Measurements from ENCODE around the gene GRK5.

Gene GRK5

DNA sequence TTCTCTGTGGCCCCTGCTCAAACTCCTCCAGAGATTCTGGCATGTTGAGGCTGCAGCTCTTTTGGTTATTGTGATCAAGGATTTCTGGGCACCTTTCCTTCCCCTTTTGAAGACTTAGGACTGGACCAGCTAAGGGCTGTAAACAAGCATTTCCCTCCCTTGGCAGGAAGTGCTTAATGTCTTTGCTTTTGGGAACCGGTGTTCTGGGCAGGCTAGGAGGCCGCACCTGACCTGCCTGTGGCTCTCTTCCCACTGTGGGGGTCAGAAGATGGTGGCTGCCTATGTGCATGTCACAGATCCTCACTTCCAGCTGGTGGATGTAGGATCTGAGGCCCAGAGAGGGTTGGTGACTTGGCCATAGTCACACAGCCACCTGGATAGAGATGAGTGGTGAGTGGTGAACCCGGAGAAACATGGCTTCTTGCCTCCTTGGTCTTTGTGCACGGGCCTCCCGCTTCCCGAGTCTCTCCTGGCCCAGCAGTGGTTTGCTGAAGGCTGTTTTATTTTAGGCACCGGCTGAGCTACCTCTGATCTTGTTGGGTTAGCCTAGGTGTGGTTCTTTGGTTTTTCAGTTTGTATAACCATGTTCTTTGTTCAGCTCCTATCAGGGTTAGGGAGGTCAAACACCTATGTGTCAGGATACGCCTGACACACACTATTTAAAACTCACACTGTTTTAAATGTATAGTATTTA lies 82.0 kb downstream of the GRK5 start:
- TF ChIP-seq, protein P1, sequence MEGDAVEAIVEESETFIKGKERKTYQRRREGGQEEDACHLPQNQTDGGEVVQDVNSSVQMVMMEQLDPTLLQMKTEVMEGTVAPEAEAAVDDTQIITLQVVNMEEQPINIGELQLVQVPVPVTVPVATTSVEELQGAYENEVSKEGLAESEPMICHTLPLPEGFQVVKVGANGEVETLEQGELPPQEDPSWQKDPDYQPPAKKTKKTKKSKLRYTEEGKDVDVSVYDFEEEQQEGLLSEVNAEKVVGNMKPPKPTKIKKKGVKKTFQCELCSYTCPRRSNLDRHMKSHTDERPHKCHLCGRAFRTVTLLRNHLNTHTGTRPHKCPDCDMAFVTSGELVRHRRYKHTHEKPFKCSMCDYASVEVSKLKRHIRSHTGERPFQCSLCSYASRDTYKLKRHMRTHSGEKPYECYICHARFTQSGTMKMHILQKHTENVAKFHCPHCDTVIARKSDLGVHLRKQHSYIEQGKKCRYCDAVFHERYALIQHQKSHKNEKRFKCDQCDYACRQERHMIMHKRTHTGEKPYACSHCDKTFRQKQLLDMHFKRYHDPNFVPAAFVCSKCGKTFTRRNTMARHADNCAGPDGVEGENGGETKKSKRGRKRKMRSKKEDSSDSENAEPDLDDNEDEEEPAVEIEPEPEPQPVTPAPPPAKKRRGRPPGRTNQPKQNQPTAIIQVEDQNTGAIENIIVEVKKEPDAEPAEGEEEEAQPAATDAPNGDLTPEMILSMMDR (IDR thresholded peaks at IDR 0.05; ENCODE audit: low read depth, low read length): no peak
- H3K4me1 ChIP-seq: no peaks in the 10 kb centered on the region
- DNase-seq: no peak

DNA sequence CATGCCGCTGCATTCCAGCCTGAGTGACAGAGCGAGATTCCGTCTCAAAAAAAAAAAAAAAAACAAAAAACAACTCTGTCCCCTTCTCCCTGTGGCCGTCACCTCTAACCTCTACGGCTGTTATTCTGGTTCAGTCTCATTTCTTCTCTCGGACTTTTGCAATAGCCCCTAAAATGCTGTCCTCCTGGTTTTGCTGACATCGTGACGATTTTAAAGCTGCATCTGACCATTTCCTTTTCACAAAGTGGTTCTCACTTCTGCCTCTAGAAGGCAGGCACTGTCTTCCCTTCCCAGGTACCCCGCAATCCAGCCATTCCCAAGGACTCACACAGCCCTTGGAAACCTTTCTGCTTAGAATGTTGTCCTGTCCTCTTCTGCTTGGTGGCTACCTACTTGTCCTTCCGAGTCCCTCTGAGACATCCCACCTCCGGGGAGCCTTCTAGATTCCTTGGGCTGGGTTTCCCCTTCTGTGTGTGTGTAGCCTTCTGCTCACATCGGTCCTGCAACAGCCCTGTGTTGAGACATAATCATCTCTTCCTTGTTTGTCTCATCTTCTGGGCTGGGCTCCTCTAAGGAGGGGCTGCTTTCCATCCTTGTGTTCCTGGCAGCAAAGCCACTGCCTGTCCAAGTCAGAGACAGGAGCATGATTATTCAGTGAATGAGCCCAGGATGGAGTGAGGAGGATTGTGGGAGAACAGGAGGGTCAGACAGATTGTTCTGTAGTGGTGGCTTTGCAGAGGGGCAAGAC lies 83.1 kb downstream of the GRK5 start:
- Histone ChIP-seq H3K4me3 (ENCODE audit: low read depth, low read length) (no peak overlapping the region), H3K9me3 (no peaks in the 10 kb centered on the region), H3K4me1 (no peaks in the 10 kb centered on the region), H3K27me3 (no peaks in the 10 kb centered on the region), H3K36me3 (no peaks in the 10 kb centered on the region)
- no peak for DNase-seq
- TF ChIP-seq, protein P1 (IDR thresholded peaks at IDR 0.05; ENCODE audit: low read depth, low read length): peak; percentile 12; the same call in 1 of the 2 replicates

More for the DNA sequence above, 82.0 kb downstream of the GRK5 start:
- Histone ChIP-seq H3K4me3 (ENCODE audit: low read depth, low read length) (no peak overlapping the region), H3K36me3 (no peaks in the 10 kb centered on the region), H3K9me3 (no peaks in the 10 kb centered on the region), H3K27me3 (no peaks in the 10 kb centered on the region)

DNA sequence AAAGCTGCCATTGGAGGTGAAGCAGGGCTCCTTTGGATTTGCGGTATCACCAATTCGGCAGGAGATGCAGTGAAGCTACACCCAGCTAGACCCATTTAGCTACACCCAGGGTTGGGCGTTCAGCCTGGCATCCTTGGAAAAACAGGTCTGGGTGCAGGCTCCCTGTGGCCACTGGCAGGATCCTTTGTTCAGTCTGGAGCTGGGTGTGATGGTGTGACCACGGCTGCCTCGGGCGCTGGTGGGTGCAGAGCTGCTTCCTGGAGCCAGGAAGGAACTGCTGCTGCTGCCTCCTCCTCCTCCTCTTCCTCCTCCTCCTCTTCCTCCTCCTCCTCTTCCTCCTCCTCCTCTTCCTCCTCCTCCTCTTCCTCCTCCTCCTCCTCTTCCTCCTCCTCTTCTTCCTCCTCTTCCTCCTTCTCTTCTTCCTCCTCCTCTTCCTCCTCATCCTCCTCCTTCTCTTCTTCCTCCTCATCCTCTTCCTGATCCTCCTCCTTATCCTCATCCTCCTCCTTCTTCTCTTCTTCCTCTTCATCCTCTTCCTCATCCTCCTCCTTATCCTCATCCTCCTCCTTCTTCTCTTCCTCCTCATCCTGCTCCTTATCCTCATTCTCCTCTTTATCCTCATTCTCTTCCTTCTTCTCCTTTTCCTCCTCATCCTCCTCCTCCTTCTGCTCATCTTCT lies 84.0 kb downstream of the GRK5 start:
- no peaks in the 10 kb centered on the region for H3K27me3 ChIP-seq
- no peak for DNase-seq
- H3K36me3 ChIP-seq: no peaks in the 10 kb centered on the region
- H3K4me1 ChIP-seq: no peaks in the 10 kb centered on the region
- H3K9me3 ChIP-seq: no peaks in the 10 kb centered on the region
- TF ChIP-seq, protein P1 (IDR thresholded peaks at IDR 0.05; ENCODE audit: low read depth, low read length): no peak
- no peak overlapping the region for H3K4me3 ChIP-seq (ENCODE audit: low read depth, low read length)

DNA sequence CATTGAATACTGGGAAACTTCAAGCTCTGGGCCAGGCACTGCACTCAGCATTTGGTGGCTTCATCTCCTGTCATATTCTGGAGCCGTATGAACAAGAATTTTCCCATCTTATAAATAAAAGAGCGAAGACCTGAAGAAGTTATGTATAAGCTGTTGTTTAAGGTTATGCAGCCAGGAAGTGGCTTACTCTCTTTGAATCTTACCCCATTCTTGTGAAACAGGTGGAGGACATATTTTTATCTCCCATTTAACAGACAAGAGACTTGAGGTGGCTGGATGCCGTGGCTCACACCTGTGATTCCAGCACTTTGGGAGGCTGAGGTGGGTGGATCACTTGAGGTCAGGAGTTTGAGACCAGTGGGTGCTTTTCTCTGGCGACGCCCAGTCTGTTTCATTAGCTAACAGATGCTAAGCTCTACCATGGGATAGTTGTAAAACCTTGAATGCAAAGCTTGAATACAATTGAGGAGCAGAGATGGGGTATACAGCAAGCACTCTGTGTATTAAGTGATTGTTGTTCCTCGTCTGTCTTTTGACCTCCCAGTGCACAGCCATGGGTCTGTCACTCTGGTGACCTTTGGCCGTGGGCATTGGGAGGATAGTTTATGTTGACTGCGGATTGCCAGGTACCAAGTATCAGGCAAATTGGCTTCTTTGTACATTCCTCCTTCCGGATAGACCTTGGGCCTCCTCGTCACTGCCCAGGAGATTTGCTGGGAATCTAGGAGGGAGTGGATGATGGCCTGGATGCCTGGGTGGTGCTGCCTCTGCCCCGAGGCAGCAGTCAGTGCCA lies 85.8 kb downstream of the GRK5 start:
- no peaks in the 10 kb centered on the region for H3K9me3 ChIP-seq
- no peaks in the 10 kb centered on the region for H3K4me1 ChIP-seq
- DNase-seq: no peak
- H3K4me3 ChIP-seq (ENCODE audit: low read depth, low read length): no peak overlapping the region
- H3K36me3 ChIP-seq: no peaks in the 10 kb centered on the region
- H3K27me3 ChIP-seq: no peaks in the 10 kb centered on the region
- TF ChIP-seq, protein P1 (IDR thresholded peaks at IDR 0.05; ENCODE audit: low read depth, low read length): no peak

DNA sequence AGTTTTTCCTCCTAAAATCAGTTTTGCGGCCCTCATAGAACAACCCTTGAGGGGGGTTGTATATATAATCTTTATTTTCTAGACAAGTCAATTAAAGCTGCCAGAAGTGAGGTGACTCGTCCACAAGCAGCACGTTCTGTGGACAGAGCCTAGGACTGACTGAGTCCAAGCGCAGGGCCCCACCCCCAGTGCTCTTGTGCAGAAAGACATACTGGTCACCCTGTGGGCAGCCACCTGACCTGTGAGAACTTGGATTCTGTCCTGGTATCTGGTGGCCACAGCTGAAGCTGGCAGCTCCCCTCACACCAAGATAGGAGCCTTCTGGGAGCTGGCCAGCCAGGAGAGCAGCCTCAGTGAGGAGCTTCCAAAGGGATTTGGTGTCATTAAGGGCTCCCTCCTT lies 89.3 kb downstream of the GRK5 start:
- DNase-seq: no peak
- no peaks in the 10 kb centered on the region for H3K9me3 ChIP-seq
- TF ChIP-seq, protein P1 (IDR thresholded peaks at IDR 0.05; ENCODE audit: low read depth, low read length): no peak
- H3K27me3 ChIP-seq: no peaks in the 10 kb centered on the region
- no peak overlapping the region for H3K4me3 ChIP-seq (ENCODE audit: low read depth, low read length)
- no peaks in the 10 kb centered on the region for H3K36me3 ChIP-seq
- H3K4me1 ChIP-seq: no peaks in the 10 kb centered on the region
